Heart left ventricle (tissue), 13 donors: ENCODE results near the gene PRG3.

Experiments used
- POLR2A ChIP-seq, 2 donors: fragments of 450-650 bp; IDR thresholded peaks; one replicate each; pipeline ENCODE4 v1.6.1; 2017; ENCODE audit warnings: antibody characterized with exemption in 2 of 2, mild to moderate bottlenecking in 2 of 2, moderate library complexity in 2 of 2
- TF ChIP-seq, protein P1 (sequence below), 12 donors: fragments of 200-600 bp; sonication (generic) in 4 of 12; IDR thresholded peaks; one replicate each; pipeline versions ENCODE4 v1.5.0 to v1.8.0; 2018 to 2022; ENCODE audit warnings: antibody characterized with exemption in 12 of 12, mild to moderate bottlenecking in 5 of 12
- donor health status: ischemic (EF 13 %, LVEDD 7.1; RV severe dilation, severe dysfunction).
- donor health status: DM: no; HTN: yes; CAD: no.
- donor health status: DM: no; HTN: no; CAD: no.
- donor health status: ischemic (EF 25% LVEDD 6.9; RV normal size, moderate dysfunction).
- donor health status: ischemic (EF 25% LVEDD 5.7; RV mildly dilated, moderate dysfunction).
- donor health status: ischemic (EF 35%, LVEDD 5.7; RV mildly dilated, moderate dysfunction).
- donor health status: nonischemic (EF 11% LVEDD 7.7; RV severe dilation, severe dysfunction).
- donor health status: DM: yes; HTN: yes; CAD: no.
- donor health status: PGD.
- donor health status: ischemic (EF 29% LVEDD 5.4; RV normal size, mild dysfunction).
- donor health status: nonischemic (EF 23%, LVEDD 6.1; RV moderate dilation, normal function).

DNA sequence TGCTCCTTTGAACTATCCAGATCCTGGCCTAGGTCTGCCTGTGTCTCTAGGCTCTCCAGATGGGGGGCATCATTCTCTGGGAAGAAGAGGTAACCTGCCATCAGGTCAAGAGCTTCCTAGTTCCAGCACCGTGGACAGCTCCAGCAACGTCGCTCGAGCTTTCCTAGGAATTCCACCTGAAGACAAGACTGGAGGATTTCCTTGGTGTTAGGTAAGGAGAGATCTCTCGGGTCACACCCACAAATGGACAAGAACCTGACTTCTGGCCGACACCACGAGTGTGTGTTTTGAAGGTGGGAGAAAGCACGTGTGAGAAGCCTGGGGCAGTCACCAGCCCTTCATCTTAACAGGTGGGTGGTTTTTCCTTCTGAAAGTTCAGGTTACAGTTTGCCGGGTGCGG is 1.2 kb downstream of the PRG3 start:
- TF ChIP-seq POLR2A (IDR thresholded peaks at IDR 0.05): no peak
- TF ChIP-seq, protein P1, sequence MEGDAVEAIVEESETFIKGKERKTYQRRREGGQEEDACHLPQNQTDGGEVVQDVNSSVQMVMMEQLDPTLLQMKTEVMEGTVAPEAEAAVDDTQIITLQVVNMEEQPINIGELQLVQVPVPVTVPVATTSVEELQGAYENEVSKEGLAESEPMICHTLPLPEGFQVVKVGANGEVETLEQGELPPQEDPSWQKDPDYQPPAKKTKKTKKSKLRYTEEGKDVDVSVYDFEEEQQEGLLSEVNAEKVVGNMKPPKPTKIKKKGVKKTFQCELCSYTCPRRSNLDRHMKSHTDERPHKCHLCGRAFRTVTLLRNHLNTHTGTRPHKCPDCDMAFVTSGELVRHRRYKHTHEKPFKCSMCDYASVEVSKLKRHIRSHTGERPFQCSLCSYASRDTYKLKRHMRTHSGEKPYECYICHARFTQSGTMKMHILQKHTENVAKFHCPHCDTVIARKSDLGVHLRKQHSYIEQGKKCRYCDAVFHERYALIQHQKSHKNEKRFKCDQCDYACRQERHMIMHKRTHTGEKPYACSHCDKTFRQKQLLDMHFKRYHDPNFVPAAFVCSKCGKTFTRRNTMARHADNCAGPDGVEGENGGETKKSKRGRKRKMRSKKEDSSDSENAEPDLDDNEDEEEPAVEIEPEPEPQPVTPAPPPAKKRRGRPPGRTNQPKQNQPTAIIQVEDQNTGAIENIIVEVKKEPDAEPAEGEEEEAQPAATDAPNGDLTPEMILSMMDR (IDR thresholded peaks at IDR 0.05): no peak
